Thyroid gland (tissue), 4 donors: ENCODE results near the gene MKRN3.

ENCODE experiments used
- CTCF ChIP-seq, 6 experiments: fragments of 200-600 bp in 3 of 6; fragments of 450-650 bp in 3 of 6; sonication (generic) in 3 of 6; IDR thresholded peaks; one replicate each; pipeline ENCODE4 v1.5.1; 2016 to 2019; ENCODE audit warnings: antibody characterized with exemption in 6 of 6, mild to moderate bottlenecking in 2 of 6, inconsistent platforms in 1 of 6, moderate library complexity in 1 of 6
- POLR2A ChIP-seq, 2 donors: fragments of 450-650 bp; IDR thresholded peaks; one replicate each; pipeline ENCODE4 v1.6.1; 2017; ENCODE audit warnings: antibody characterized with exemption in 2 of 2, mild to moderate bottlenecking in 2 of 2, moderate library complexity in 1 of 2

GRCh38 chr15:23566651-23567050 is 1.2 kb downstream of the MKRN3 start:
- no peak for TF ChIP-seq CTCF (IDR thresholded peaks at IDR 0.05)
- TF ChIP-seq POLR2A (IDR thresholded peaks at IDR 0.05), result no peak
